Natural killer cell (primary cell): ENCODE results near the gene BEND7. TPM values are rescaled to one million over a fixed set of nuclear protein-coding genes. Genes with fewer than 3 reads are reported as not detected.

Experiments
- ATAC-seq, 3 donors: fragments of 150-1000 bp in 2 of 3; fragments of 200-7000 bp in 1 of 3; cut with Tn5 transposase; 1 replicate in 1 of 3; 2 replicates in 2 of 3; pipeline ENCODE4 v1.10.0; 2021; ENCODE audit warnings: mild to moderate bottlenecking in 2 of 3, moderate library complexity in 2 of 3
- DNase-seq, 2 donors: peaks; one replicate each; pipeline versions ENCODE4 v3.0.0 to v3.0.0-alpha.2; 2013 to 2021; ENCODE audit warnings: mixed read lengths in 1 of 2
- H3K27ac ChIP-seq: one replicate; pipeline ENCODE4 v1.5.1; 2013; ENCODE audit warnings: mild to moderate bottlenecking, low read length
- H3K27me3 ChIP-seq: one replicate; pipeline ENCODE4 v1.6.1; 2013; ENCODE audit warnings: low read length; ENCODE audit not compliant: control insufficient read depth, insufficient read depth
- H3K36me3 ChIP-seq: one replicate; pipeline ENCODE4 v1.6.1; 2013; ENCODE audit warnings: low read length; ENCODE audit not compliant: control insufficient read depth, insufficient read depth
- H3K4me1 ChIP-seq: one replicate; pipeline ENCODE4 v1.6.1; 2013; ENCODE audit warnings: low read length; ENCODE audit not compliant: control insufficient read depth, insufficient read depth
- H3K4me3 ChIP-seq: one replicate; pipeline ENCODE4 v1.5.1; 2013; ENCODE audit warnings: low read length
- H3K9me3 ChIP-seq: one replicate; pipeline ENCODE4 v1.6.1; 2013; ENCODE audit warnings: low read length; ENCODE audit not compliant: control insufficient read depth, insufficient read depth
- H3K27ac Mint-ChIP-seq, 2 donors: one replicate each; pipeline ENCODE4 v1.8.0; 2022; ENCODE audit warnings: mild to moderate bottlenecking in 2 of 2, mixed read lengths in 2 of 2, moderate library complexity in 1 of 2
- H3K27me3 Mint-ChIP-seq, 2 donors: one replicate each; pipeline ENCODE4 v1.8.0; 2022; ENCODE audit warnings: low read depth in 2 of 2, mixed read lengths in 2 of 2
- H3K36me3 Mint-ChIP-seq: one replicate; pipeline ENCODE4 v1.8.0; 2022; ENCODE audit warnings: mixed read lengths
- H3K4me1 Mint-ChIP-seq, 2 donors: one replicate each; pipeline ENCODE4 v1.8.0; 2022; ENCODE audit warnings: mixed read lengths in 2 of 2
- H3K4me3 Mint-ChIP-seq: one replicate; pipeline ENCODE4 v1.8.0; 2022; ENCODE audit warnings: mild to moderate bottlenecking, moderate library complexity, mixed read lengths
- H3K9me3 Mint-ChIP-seq, 2 donors: one replicate each; pipeline ENCODE4 v1.8.0; 2022; ENCODE audit warnings: mixed read lengths in 2 of 2
- WGBS: methylation state at CpG from one replicate; pipeline ENCODE4 v1.1.7; 2013; ENCODE audit warnings: missing lambda C conversion rate; ENCODE audit not compliant: insufficient coverage; 5-methylcytosine and 5-hydroxymethylcytosine counted together
- intact Hi-C: fragments of 100-400 bp; cut with micrococcal nuclease; formaldehyde crosslinking; loops from one replicate; pipeline ENCODE4 v1.14.2; 2022
- total RNA-seq, 4 donors: library from RNA; stranded (reverse); fragments of 120-200 nt in 1 of 4; gene quantifications; one replicate each; pipeline versions ENCODE4 v1.2.3 to v1.2.4, GENCODE V29; 2013 to 2022
- TF ChIP-seq, protein P1 (sequence below): fragments of 200-600 bp; IDR thresholded peaks from one replicate; pipeline ENCODE4 v1.8.0; 2022; ENCODE audit warnings: antibody characterized with exemption

Gene BEND7
- total RNA-seq, 3 donors from 2014 or later (not counting 1 experiment from before 2014, with no cell fraction given): 0.38 TPM; not detected in 2

DNA sequence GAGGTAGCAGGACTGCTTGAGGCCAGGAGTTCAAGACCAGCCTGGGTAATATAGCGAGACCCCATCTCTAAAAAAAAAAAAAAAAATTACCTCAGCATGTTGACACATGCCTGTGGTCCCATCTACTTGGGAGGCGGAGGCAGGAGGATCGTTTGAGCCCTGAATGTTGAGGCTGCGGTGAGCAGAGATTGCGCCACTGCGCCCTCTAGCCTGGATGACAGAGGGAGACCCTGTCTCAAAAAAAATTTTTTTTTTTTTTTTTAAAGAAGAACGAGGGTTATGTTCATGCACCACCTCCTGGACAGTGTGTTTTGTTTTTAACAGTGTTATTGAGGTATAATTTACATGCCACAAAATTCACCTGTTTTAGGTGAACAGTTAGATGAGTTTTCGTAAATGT lies 129.6 kb downstream of the BEND7 start:
- Histone ChIP-seq H3K27ac (no peak overlapping the region), H3K4me3 (no peak overlapping the region), H3K9me3 (peaks cover 2% of the 10 kb centered on the region), H3K4me1 (no peaks in the 10 kb centered on the region), H3K27me3 (no peaks in the 10 kb centered on the region), H3K36me3 (no peaks in the 10 kb centered on the region)
- H3K9me3 Mint-ChIP-seq: no peaks in the 10 kb centered on the region
- intact Hi-C loops: no loop called here
- DNase-seq (peak in 1 of 2 donors; percentile 3), ATAC-seq (no peak)
- peaks cover 4 to 9% of the 10 kb centered on the region in 2 donors for H3K27me3 Mint-ChIP-seq
- H3K4me3 Mint-ChIP-seq: no peak overlapping the region
- 86% methylated on average over 8 of the region's 8 CpGs for WGBS
- TF ChIP-seq, protein P1, sequence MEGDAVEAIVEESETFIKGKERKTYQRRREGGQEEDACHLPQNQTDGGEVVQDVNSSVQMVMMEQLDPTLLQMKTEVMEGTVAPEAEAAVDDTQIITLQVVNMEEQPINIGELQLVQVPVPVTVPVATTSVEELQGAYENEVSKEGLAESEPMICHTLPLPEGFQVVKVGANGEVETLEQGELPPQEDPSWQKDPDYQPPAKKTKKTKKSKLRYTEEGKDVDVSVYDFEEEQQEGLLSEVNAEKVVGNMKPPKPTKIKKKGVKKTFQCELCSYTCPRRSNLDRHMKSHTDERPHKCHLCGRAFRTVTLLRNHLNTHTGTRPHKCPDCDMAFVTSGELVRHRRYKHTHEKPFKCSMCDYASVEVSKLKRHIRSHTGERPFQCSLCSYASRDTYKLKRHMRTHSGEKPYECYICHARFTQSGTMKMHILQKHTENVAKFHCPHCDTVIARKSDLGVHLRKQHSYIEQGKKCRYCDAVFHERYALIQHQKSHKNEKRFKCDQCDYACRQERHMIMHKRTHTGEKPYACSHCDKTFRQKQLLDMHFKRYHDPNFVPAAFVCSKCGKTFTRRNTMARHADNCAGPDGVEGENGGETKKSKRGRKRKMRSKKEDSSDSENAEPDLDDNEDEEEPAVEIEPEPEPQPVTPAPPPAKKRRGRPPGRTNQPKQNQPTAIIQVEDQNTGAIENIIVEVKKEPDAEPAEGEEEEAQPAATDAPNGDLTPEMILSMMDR: no peak
- H3K36me3 Mint-ChIP-seq: no peaks in the 10 kb centered on the region
- no peak overlapping the region for H3K27ac Mint-ChIP-seq
- no peaks in the 10 kb centered on the region for H3K4me1 Mint-ChIP-seq

DNA sequence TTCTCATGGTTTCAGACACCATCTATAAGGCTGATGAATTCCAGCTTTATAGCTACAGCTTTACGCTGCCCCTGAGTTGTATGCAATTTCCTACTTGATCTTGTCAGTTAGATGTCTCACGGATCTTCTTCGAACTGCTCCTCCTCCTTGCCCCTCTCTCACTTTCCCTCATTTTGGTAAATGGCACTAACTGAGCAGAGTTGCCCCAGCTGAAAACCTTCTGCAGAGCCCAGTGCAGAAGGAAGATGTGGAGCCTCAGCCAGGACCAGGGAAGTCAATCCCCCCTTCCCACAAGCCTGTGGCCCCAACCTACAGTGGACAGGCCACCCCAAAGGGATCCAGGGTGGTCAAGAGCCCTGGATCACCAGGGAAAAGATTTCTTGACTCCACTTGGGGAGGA lies 131.8 kb downstream of the BEND7 start:
- no peaks in the 10 kb centered on the region for H3K4me1 Mint-ChIP-seq
- H3K27ac Mint-ChIP-seq: no peak overlapping the region
- no peak overlapping the region for H3K4me3 ChIP-seq
- H3K36me3 ChIP-seq: no peaks in the 10 kb centered on the region
- H3K27me3 Mint-ChIP-seq: peaks cover 11 to 20% of the 10 kb centered on the region in 2 donors
- no peak for DNase-seq
- TF ChIP-seq, protein P1: no peak
- H3K4me3 Mint-ChIP-seq: no peak overlapping the region
- H3K4me1 ChIP-seq: no peaks in the 10 kb centered on the region
- no peak overlapping the region for H3K27ac ChIP-seq
- no peaks in the 10 kb centered on the region for H3K9me3 Mint-ChIP-seq
- no peak for ATAC-seq
- H3K9me3 ChIP-seq: peaks cover 2% of the 10 kb centered on the region
- H3K27me3 ChIP-seq: no peaks in the 10 kb centered on the region
- WGBS: 87% methylated on average over 3 of the region's 3 CpGs
- intact Hi-C loops: no loop called here
- H3K36me3 Mint-ChIP-seq: no peaks in the 10 kb centered on the region

DNA sequence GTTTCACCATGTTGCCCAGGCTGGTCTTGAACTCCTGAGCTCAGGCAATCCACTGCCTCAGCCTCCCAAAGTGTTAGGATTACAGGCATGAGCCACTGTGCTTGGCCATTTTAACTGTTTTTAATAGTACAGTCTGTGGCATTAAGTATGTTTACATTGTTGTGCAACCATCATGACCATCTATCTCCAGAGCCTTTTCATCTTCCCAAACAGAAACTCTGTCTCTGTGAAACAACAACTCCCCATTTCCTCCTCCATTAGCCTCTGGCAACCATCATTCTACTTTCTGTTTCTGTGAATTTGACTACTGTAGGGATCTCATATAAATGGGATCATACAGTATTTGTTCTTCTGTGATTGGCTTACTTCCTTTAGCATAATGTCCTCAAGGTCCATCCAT lies 132.4 kb downstream of the BEND7 start:
- Mint-ChIP-seq H3K9me3 (no peaks in the 10 kb centered on the region), H3K27ac (no peak overlapping the region), H3K4me3 (no peak overlapping the region), H3K4me1 (no peaks in the 10 kb centered on the region), H3K27me3 (peaks cover 13 to 20% of the 10 kb centered on the region in 2 donors), H3K36me3 (no peaks in the 10 kb centered on the region)
- DNase-seq (no peak), ATAC-seq (no peak)
- TF ChIP-seq, protein P1: no peak
- intact Hi-C loops: no loop called here
- Histone ChIP-seq H3K36me3 (no peaks in the 10 kb centered on the region), H3K4me3 (no peak overlapping the region), H3K27ac (no peak overlapping the region), H3K4me1 (no peaks in the 10 kb centered on the region), H3K9me3 (peaks cover 2% of the 10 kb centered on the region), H3K27me3 (no peaks in the 10 kb centered on the region)

DNA sequence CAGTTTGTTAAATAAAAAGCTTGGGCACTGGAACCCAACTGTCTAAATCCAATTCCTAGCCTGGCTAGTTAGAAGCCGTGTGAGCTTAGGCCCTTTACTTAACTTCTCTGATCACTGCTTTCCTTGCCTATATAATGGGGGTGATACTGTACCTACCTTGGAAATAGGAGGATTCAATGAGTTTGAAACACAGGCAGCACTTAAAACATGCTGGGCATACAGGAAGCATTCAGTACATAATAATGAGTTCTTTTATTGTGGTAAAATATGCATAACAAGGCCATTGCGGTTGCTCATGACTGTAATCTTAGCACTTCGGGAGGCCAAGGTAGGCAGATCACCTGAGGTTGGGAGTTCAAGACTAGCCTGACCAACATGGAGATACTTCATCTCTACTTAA lies 133.3 kb downstream of the BEND7 start:
- Mint-ChIP-seq H3K27me3 (peaks cover 13 to 20% of the 10 kb centered on the region in 2 donors), H3K27ac (no peak overlapping the region), H3K4me1 (no peaks in the 10 kb centered on the region), H3K4me3 (no peak overlapping the region), H3K9me3 (no peaks in the 10 kb centered on the region), H3K36me3 (no peaks in the 10 kb centered on the region)
- intact Hi-C loops: no loop called here
- Histone ChIP-seq H3K9me3 (peaks cover 2% of the 10 kb centered on the region), H3K4me1 (no peaks in the 10 kb centered on the region), H3K27me3 (no peaks in the 10 kb centered on the region), H3K4me3 (no peak overlapping the region), H3K27ac (no peak overlapping the region), H3K36me3 (no peaks in the 10 kb centered on the region)
- TF ChIP-seq, protein P1: no peak
- WGBS: 93% methylated on average over 2 of the region's 3 CpGs
- DNase-seq: no peak
- no peak for ATAC-seq
